GM10266 (cell line): ENCODE measurements around the gene GTF2A2.
"Not testable (repeated sequence)": the region's sequence is repeated elsewhere in the genome, so short reads cannot be mapped to it uniquely, and the experiment has no call there.

Source experiments
- DNase-seq: peaks from one replicate; pipeline ENCODE4 v3.0.0; 2012; ENCODE audit errors: extremely low spot score
- TF ChIP-seq, protein P1 (sequence below): IDR thresholded peaks from 2 replicates; pipeline ENCODE4 v1.5.1; 2012; ENCODE audit warnings: mild to moderate bottlenecking, low read depth; ENCODE audit not compliant: control insufficient read depth, insufficient read depth; ENCODE audit errors: missing control alignments

GTF2A2 gene

GRCh38 chr15:59656897-59657634, at the start of gene GTF2A2:
Gene GTF2A2, minus strand, starts transcription at chr15:59657515. Its CDS starts 5,238 bp downstream, at chr15:59652277.
- TF ChIP-seq, protein P1, sequence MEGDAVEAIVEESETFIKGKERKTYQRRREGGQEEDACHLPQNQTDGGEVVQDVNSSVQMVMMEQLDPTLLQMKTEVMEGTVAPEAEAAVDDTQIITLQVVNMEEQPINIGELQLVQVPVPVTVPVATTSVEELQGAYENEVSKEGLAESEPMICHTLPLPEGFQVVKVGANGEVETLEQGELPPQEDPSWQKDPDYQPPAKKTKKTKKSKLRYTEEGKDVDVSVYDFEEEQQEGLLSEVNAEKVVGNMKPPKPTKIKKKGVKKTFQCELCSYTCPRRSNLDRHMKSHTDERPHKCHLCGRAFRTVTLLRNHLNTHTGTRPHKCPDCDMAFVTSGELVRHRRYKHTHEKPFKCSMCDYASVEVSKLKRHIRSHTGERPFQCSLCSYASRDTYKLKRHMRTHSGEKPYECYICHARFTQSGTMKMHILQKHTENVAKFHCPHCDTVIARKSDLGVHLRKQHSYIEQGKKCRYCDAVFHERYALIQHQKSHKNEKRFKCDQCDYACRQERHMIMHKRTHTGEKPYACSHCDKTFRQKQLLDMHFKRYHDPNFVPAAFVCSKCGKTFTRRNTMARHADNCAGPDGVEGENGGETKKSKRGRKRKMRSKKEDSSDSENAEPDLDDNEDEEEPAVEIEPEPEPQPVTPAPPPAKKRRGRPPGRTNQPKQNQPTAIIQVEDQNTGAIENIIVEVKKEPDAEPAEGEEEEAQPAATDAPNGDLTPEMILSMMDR = no peak
- DNase-seq = peak; percentile 92

DNA sequence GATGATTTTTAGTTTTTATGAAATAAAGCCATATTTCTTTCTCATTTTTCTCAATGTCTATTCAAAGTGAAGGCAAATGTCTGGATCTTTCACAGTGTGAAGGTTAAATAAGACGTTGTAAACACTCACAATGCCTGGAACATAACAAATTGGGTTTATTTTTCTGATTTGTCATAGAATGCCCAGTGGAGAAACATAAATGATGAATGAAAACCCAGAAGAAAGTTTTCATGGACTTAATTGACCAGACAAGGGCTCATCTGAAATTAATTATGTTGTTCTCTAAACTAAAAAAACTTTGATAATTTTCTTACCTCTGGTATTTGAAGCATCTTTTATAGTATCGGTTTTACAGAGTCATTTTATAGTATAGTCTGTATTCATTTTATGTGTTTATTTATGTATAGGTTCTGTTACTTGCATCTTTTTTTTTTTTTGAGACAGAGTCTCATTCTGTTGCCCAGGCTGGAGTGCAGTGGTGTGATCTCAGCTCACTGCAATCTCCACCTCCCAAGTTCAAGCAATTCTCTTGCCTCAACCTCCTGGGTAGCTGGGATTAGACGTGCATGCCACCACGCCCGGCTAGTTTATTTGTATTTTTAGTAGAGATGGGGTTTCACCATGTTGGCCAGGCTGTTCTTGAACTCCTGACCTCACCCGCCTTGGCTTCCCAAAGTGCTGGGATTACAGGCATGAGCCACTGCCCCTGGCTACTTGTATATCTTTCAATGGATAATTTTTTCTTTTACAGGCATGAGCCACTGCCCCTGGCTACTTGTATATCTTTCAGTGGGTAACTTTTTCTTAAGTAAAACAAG, 46.9 kb upstream of the GTF2A2 start:
- TF ChIP-seq, protein P1 = no peak
- no peak for DNase-seq

DNA sequence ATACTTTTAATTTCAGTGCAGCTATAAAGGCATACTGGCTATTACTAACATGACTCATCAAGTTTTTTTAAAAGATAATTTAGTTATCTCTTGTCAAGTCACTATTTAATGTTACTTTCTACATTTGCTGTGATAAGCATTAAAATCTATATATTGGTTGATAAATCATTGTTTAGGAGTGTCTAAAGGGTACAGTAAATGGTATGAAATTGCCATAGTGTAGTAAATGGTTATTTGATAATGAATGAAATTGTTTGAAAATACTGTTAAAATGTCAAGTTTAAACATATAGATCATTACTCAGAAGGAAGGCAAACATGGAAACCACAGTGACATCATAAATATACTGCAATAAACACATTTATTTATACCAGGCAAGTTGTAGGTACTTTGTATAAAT, 45.0 kb upstream of the GTF2A2 start:
- TF ChIP-seq, protein P1 = no peak
- DNase-seq = no peak

- DNase-seq = no peak
- TF ChIP-seq, protein P1 = no peak
Observed at GRCh38 chr15:59701880-59702279, 44.6 kb upstream of the GTF2A2 start.

DNA sequence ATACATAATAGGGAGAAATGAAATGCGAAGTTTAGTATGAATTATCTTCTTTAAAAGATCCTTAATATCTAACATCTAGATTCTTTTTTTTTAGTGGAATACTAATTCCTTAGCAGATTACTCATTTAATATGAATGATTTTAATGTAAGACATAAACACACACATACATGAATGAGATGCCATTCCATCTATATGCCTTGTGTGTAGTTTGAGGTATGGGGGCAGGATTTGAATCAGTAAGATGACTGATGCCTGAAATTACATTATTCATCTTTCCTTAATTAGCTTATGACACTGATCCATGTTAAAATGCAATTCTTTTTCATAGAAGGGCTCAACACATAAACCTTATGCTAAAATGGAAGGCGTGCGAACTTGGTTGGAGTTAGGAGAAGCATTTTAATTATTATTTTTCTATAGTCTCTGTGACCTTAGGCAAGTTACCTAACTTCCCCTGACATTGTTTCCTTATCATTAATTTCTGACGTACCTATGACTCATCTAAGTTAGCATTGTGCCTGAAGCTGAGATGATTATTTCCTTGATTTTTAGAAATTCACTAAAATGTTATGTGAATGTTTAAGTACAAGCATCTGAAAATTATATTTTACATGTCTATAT, 42.6 kb upstream of the GTF2A2 start:
- no peak for DNase-seq
- TF ChIP-seq, protein P1 = no peak

- DNase-seq = not testable (repeated sequence)
Observed at GRCh38 chr15:59698065-59698464, 40.8 kb upstream of the GTF2A2 start.

DNA sequence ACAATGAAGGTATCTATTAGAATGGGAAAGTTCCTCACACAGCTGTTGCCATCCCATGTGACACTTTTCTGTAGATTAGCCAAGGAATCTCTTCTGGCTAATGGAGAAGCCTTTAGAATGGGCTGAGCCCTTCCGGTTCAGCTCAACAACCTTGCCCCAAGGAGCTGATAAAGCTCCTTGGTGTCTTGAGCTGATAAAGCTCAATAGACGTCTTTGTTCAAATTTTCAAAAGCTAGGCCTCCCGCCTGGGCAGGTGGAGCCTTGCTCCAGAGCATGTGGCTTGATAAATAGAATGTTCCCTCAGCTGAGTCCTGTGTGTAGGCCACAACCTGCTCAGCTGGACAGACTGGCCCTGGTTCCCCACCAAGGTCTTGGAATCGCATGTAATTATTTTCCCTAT, 39.0 kb upstream of the GTF2A2 start:
- no peak for DNase-seq
- TF ChIP-seq, protein P1 = no peak
